SK-N-SH treated with all-trans-retinoic acid at 6 μM for 48 hours (cell line): ENCODE results near the gene NME7.

Experiments
- ATAC-seq: fragments of 200-7000 bp; cut with Tn5 transposase; 3 replicates; pipeline ENCODE4 v1.9.1; 2020; ENCODE audit warnings: mild to moderate bottlenecking, moderate library complexity
- ARNTL ChIP-seq: fragments of 450-650 bp; formaldehyde crosslinking; IDR thresholded peaks from 2 replicates; pipeline ENCODE4 v1.5.0; 2020; ENCODE audit warnings: low read depth, mild to moderate bottlenecking, moderate library complexity, borderline replicate concordance
- BACH2 ChIP-seq: fragments of 250-450 bp; sonication (Bioruptor Pico); IDR thresholded peaks from 2 replicates; pipeline ENCODE4 v1.9.0; 2021; ENCODE audit warnings: mild to moderate bottlenecking, borderline replicate concordance
- CSRNP3 ChIP-seq: fragments of 250-450 bp; sonication (Bioruptor Pico); IDR thresholded peaks from 2 replicates; pipeline ENCODE4 v1.5.1; 2021; ENCODE audit warnings: mild to moderate bottlenecking, moderate library complexity
- ESRRG ChIP-seq: fragments of 250-450 bp; sonication (Bioruptor Pico); IDR thresholded peaks from 2 replicates; pipeline ENCODE4 v1.6.1; 2021; ENCODE audit warnings: mild to moderate bottlenecking
- GLIS3 ChIP-seq: fragments of 250-450 bp; sonication (Bioruptor Pico); IDR thresholded peaks from 2 replicates; pipeline ENCODE4 v1.5.0; 2020; ENCODE audit warnings: mild to moderate bottlenecking, moderate library complexity
- PPARA ChIP-seq: fragments of 250-450 bp; sonication (Bioruptor Pico); IDR thresholded peaks from 2 replicates; pipeline ENCODE4 v1.5.0; 2020; ENCODE audit warnings: mild to moderate bottlenecking, borderline replicate concordance
- RARB ChIP-seq: fragments of 250-450 bp; sonication (Bioruptor Pico); IDR thresholded peaks from 2 replicates; pipeline ENCODE4 v1.8.0; 2021; ENCODE audit warnings: mild to moderate bottlenecking, moderate library complexity
- SNAI2 ChIP-seq: fragments of 250-450 bp; sonication (Bioruptor Pico); IDR thresholded peaks from 2 replicates; pipeline ENCODE4 v1.5.0; 2020; ENCODE audit warnings: mild to moderate bottlenecking, moderate library complexity
- TCF4 ChIP-seq: fragments of 250-450 bp; sonication (Bioruptor Pico); IDR thresholded peaks from 2 replicates; pipeline ENCODE4 v1.8.0; 2021; ENCODE audit warnings: mild to moderate bottlenecking, moderate library complexity, borderline replicate concordance
- TOX ChIP-seq: fragments of 250-450 bp; sonication (Bioruptor Pico); IDR thresholded peaks from 2 replicates; pipeline ENCODE4 v1.8.0; 2021; ENCODE audit warnings: mild to moderate bottlenecking, moderate library complexity, borderline replicate concordance
- ZC3H10 ChIP-seq: fragments of 250-450 bp; sonication (Bioruptor Pico); IDR thresholded peaks from 2 replicates; pipeline ENCODE4 v1.5.1; 2021; ENCODE audit warnings: mild to moderate bottlenecking, moderate library complexity
- ZFP3 ChIP-seq: fragments of 250-450 bp; sonication (Bioruptor Pico); IDR thresholded peaks from 2 replicates; pipeline ENCODE4 v1.5.0; 2020; ENCODE audit warnings: mild to moderate bottlenecking, moderate library complexity
- ZNF565 ChIP-seq: fragments of 450-650 bp; formaldehyde crosslinking; conservative IDR thresholded peaks from 2 replicates; pipeline ENCODE4 v1.5.0; 2020; ENCODE audit warnings: low read depth, mild to moderate bottlenecking, moderate library complexity
- ZNF70 ChIP-seq: fragments of 450-650 bp; formaldehyde crosslinking; IDR thresholded peaks from 2 replicates; pipeline ENCODE4 v1.5.0; 2020; ENCODE audit warnings: mild to moderate bottlenecking, moderate library complexity
- ZNF8 ChIP-seq: fragments of 450-650 bp; formaldehyde crosslinking; IDR thresholded peaks from 2 replicates; pipeline ENCODE4 v1.5.0; 2020; ENCODE audit warnings: mild to moderate bottlenecking, moderate library complexity
- TF ChIP-seq, protein P1 (sequence below): fragments of 250-450 bp; sonication (Bioruptor Pico); IDR thresholded peaks from 2 replicates; pipeline ENCODE4 v1.5.0; 2020; ENCODE audit warnings: mild to moderate bottlenecking, moderate library complexity
- TF ChIP-seq, protein P2 (sequence below): fragments of 250-450 bp; sonication (Bioruptor Pico); IDR thresholded peaks from 2 replicates; pipeline ENCODE4 v1.8.0; 2021; ENCODE audit warnings: low read depth, mild to moderate bottlenecking, moderate library complexity, borderline replicate concordance
- TF ChIP-seq, protein P3 (sequence below): fragments of 250-450 bp; sonication (Bioruptor Pico); IDR thresholded peaks from 2 replicates; pipeline ENCODE4 v1.8.0; 2020; ENCODE audit warnings: mild to moderate bottlenecking, moderate library complexity, borderline replicate concordance

Gene NME7

DNA sequence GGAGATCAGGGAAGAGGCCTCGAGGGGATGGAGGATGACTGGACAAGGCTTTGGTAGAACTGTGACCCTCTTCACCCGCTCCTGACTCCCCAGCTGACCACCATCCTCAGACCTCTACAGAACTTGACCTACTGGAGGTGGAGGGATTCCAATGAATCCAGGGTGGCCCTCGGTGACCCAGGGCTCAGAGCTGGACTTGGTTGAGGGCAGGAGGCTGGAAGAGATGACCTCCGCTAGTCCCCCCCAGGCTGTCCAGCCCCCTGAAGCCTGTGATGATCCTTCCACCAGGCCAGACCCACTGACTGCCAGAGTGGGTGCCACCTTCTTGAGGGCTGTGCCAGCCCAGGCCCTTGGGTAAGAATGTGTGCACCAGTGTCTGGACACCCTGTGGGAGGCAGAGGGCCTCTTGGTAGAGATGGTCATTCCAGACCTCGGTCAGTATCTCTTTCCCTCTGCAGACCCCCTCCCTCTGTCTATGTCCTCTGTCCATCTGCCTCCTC lies 216.2 kb downstream of the NME7 start:
- no peak for ATAC-seq
- TF ChIP-seq, protein P1, sequence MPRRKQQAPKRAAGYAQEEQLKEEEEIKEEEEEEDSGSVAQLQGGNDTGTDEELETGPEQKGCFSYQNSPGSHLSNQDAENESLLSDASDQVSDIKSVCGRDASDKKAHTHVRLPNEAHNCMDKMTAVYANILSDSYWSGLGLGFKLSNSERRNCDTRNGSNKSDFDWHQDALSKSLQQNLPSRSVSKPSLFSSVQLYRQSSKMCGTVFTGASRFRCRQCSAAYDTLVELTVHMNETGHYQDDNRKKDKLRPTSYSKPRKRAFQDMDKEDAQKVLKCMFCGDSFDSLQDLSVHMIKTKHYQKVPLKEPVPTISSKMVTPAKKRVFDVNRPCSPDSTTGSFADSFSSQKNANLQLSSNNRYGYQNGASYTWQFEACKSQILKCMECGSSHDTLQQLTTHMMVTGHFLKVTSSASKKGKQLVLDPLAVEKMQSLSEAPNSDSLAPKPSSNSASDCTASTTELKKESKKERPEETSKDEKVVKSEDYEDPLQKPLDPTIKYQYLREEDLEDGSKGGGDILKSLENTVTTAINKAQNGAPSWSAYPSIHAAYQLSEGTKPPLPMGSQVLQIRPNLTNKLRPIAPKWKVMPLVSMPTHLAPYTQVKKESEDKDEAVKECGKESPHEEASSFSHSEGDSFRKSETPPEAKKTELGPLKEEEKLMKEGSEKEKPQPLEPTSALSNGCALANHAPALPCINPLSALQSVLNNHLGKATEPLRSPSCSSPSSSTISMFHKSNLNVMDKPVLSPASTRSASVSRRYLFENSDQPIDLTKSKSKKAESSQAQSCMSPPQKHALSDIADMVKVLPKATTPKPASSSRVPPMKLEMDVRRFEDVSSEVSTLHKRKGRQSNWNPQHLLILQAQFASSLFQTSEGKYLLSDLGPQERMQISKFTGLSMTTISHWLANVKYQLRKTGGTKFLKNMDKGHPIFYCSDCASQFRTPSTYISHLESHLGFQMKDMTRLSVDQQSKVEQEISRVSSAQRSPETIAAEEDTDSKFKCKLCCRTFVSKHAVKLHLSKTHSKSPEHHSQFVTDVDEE (CRISPR knock-in tag), result no peak
- no peak for TF ChIP-seq PPARA (CRISPR knock-in tag)
- no peak for TF ChIP-seq ESRRG (CRISPR knock-in tag)
- no peak for TF ChIP-seq TOX (CRISPR knock-in tag)
- TF ChIP-seq ZNF565 (CRISPR knock-in tag), result no peak
- no peak for TF ChIP-seq GLIS3 (CRISPR knock-in tag)
- TF ChIP-seq, protein P2, sequence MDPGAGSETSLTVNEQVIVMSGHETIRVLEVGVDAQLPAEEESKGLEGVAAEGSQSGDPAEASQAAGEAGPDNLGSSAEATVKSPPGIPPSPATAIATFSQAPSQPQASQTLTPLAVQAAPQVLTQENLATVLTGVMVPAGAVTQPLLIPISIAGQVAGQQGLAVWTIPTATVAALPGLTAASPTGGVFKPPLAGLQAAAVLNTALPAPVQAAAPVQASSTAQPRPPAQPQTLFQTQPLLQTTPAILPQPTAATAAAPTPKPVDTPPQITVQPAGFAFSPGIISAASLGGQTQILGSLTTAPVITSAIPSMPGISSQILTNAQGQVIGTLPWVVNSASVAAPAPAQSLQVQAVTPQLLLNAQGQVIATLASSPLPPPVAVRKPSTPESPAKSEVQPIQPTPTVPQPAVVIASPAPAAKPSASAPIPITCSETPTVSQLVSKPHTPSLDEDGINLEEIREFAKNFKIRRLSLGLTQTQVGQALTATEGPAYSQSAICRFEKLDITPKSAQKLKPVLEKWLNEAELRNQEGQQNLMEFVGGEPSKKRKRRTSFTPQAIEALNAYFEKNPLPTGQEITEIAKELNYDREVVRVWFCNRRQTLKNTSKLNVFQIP (CRISPR knock-in tag), result no peak
- no peak for TF ChIP-seq CSRNP3 (CRISPR knock-in tag)
- TF ChIP-seq, protein P3, sequence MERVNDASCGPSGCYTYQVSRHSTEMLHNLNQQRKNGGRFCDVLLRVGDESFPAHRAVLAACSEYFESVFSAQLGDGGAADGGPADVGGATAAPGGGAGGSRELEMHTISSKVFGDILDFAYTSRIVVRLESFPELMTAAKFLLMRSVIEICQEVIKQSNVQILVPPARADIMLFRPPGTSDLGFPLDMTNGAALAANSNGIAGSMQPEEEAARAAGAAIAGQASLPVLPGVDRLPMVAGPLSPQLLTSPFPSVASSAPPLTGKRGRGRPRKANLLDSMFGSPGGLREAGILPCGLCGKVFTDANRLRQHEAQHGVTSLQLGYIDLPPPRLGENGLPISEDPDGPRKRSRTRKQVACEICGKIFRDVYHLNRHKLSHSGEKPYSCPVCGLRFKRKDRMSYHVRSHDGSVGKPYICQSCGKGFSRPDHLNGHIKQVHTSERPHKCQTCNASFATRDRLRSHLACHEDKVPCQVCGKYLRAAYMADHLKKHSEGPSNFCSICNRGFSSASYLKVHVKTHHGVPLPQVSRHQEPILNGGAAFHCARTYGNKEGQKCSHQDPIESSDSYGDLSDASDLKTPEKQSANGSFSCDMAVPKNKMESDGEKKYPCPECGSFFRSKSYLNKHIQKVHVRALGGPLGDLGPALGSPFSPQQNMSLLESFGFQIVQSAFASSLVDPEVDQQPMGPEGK (CRISPR knock-in tag), result no peak
- no peak for TF ChIP-seq ZNF8 (CRISPR knock-in tag)
- no peak for TF ChIP-seq ZC3H10 (CRISPR knock-in tag)
- TF ChIP-seq BACH2 (CRISPR knock-in tag), result no peak
- TF ChIP-seq SNAI2 (CRISPR knock-in tag), result no peak

DNA sequence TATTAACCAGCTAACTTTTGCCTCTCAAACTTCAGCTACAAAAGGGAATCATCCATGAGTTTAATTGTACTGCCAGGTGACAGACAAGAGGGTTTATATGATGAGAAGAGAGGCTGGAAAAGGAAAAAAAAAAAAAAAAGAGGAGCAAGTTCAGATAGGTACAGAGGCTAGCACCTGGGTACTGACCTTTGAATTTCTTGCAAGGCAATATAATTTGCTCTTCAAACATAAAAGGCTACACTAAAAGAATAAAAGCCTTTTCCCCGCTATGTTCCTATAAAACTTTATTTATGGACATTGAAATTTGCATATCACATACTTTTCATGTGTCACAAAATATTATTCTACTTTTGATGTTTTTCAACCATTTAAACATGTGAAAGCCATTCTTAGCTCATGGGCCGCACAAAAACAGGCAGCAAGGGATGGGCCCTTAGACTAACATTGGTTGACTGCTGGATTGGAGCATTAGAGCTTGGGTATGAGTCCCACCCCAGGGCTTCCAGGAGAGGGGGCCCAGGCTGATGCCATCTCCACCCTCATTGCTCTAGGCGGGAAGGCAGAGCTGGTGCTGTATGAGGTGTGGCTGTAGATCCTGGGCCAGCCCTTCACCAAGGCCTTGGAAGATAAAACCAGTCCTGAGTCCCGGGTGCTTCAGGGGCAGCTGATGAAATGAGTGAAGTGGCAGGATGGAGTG lies 216.8 kb downstream of the NME7 start:
- TF ChIP-seq ZNF70 (CRISPR knock-in tag) (no peak), RARB (CRISPR knock-in tag) (no peak), ZNF565 (CRISPR knock-in tag) (no peak), CSRNP3 (CRISPR knock-in tag) (no peak), TCF4 (CRISPR knock-in tag) (no peak), ZFP3 (no peak), ARNTL (CRISPR knock-in tag) (no peak)
- no peak for ATAC-seq

- no peak for ATAC-seq
- TF ChIP-seq ARNTL (CRISPR knock-in tag) (no peak), CSRNP3 (CRISPR knock-in tag) (no peak), PPARA (CRISPR knock-in tag) (no peak), ZNF8 (CRISPR knock-in tag) (no peak)
- TF ChIP-seq, protein P1 (CRISPR knock-in tag), result no peak
- TF ChIP-seq, protein P3 (CRISPR knock-in tag), result no peak
Measured at GRCh38 chr1:169149555-169150286, 217.9 kb downstream of the NME7 start.
